ENCODE results near the gene REPIN1. TPM values are rescaled to one million over a fixed set of nuclear protein-coding genes. Genes with fewer than 3 reads are reported as not detected.

REPIN1 gene
- total and polyA plus RNA-seq, 9 of the 15 experiments (the other 6 are each of a cell fraction or from before 2014, with no cell fraction given): 8.1 to 283 (median 94.3) TPM

- peak; percentile 83 for TF ChIP-seq ZNF644 (tag; IDR thresholded peaks at IDR 0.05; ENCODE audit: low read depth)
- TF ChIP-seq, protein P1, sequence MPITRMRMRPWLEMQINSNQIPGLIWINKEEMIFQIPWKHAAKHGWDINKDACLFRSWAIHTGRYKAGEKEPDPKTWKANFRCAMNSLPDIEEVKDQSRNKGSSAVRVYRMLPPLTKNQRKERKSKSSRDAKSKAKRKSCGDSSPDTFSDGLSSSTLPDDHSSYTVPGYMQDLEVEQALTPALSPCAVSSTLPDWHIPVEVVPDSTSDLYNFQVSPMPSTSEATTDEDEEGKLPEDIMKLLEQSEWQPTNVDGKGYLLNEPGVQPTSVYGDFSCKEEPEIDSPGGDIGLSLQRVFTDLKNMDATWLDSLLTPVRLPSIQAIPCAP (CRISPR knock-in tag; IDR thresholded peaks at IDR 0.05; ENCODE audit: borderline replicate concordance): 0 out of 2 replicates have a peak, but pooled peaks have one; percentile 48
- TF ChIP-seq, protein P2, sequence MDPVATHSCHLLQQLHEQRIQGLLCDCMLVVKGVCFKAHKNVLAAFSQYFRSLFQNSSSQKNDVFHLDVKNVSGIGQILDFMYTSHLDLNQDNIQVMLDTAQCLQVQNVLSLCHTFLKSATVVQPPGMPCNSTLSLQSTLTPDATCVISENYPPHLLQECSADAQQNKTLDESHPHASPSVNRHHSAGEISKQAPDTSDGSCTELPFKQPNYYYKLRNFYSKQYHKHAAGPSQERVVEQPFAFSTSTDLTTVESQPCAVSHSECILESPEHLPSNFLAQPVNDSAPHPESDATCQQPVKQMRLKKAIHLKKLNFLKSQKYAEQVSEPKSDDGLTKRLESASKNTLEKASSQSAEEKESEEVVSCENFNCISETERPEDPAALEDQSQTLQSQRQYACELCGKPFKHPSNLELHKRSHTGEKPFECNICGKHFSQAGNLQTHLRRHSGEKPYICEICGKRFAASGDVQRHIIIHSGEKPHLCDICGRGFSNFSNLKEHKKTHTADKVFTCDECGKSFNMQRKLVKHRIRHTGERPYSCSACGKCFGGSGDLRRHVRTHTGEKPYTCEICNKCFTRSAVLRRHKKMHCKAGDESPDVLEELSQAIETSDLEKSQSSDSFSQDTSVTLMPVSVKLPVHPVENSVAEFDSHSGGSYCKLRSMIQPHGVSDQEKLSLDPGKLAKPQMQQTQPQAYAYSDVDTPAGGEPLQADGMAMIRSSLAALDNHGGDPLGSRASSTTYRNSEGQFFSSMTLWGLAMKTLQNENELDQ (CRISPR knock-in tag; IDR thresholded peaks at IDR 0.05; ENCODE audit: borderline replicate concordance): no peak
- TF ChIP-seq ZZZ3 (IDR thresholded peaks at IDR 0.05): no peak
- TF ChIP-seq FOXP4 (CRISPR knock-in tag; IDR thresholded peaks at IDR 0.05; ENCODE audit: borderline replicate concordance): peak; percentile 91
- TF ChIP-seq HDAC1 (IDR thresholded peaks at IDR 0.05): no peak; a peak in 2 of 4 replicates
- no peak for TF ChIP-seq FOXK2 (conservative IDR thresholded peaks at IDR 0.05 in 1 of 2, IDR thresholded peaks at IDR 0.05 in 1 of 2; ENCODE audit: low read depth in 2 of 2)
- peak; percentile 5; the same call in 1 of the 2 replicates for TF ChIP-seq TCF7L2 (IDR thresholded peaks at IDR 0.05; ENCODE audit: low read depth, low read length)
- TF ChIP-seq FOXM1 (IDR thresholded peaks at IDR 0.05; ENCODE audit: low read depth): no peak
- peak; percentile 97 for TF ChIP-seq FOXM1 (CRISPR knock-in tag; IDR thresholded peaks at IDR 0.05; ENCODE audit: low read depth)
These were observed at the start of gene REPIN1 (continued) for GRCh38 chr7:150368096-150368883.

Data from K562 (cell line).